ENCODE data around the gene LLGL2.

Gene LLGL2

GRCh38 chr17:75614006-75614405 is 88.5 kb downstream of the LLGL2 start:
- no peak for DNase-seq (ENCODE audit: extremely low read depth, insufficient read length)
- no peaks in the 10 kb centered on the region for H3K36me3 ChIP-seq (ENCODE audit: control insufficient read depth, insufficient read depth, low read length)
- H3K4me3 ChIP-seq (replicated peaks; ENCODE audit: low read depth, low read length), result no peak overlapping the region
- TF ChIP-seq CTCF (IDR thresholded peaks at IDR 0.05; ENCODE audit: insufficient read depth, low read length, poor library complexity, severe bottlenecking), result peak; percentile 35
- no peaks in the 10 kb centered on the region; the same call in 1 of the 2 replicates for H3K27me3 ChIP-seq (replicated peaks; ENCODE audit: control insufficient read depth, insufficient read depth, low read length)

- DNase-seq (ENCODE audit: extremely low read depth, insufficient read length), result no peak
- TF ChIP-seq CTCF (IDR thresholded peaks at IDR 0.05; ENCODE audit: insufficient read depth, low read length, poor library complexity, severe bottlenecking), result no peak
- H3K36me3 ChIP-seq (ENCODE audit: control insufficient read depth, insufficient read depth, low read length), result no peaks in the 10 kb centered on the region
- no peaks in the 10 kb centered on the region; the same call in 1 of the 2 replicates for H3K27me3 ChIP-seq (replicated peaks; ENCODE audit: control insufficient read depth, insufficient read depth, low read length)
- no peak overlapping the region for H3K4me3 ChIP-seq (replicated peaks; ENCODE audit: low read depth, low read length)
Observed at GRCh38 chr17:75614556-75615270, 89.2 kb downstream of the LLGL2 start.

GRCh38 chr17:75615301-75615700 is 89.8 kb downstream of the LLGL2 start:
- Histone ChIP-seq H3K36me3 (ENCODE audit: control insufficient read depth, insufficient read depth, low read length) (no peaks in the 10 kb centered on the region), H3K4me3 (replicated peaks; ENCODE audit: low read depth, low read length) (no peak overlapping the region), H3K27me3 (replicated peaks; ENCODE audit: control insufficient read depth, insufficient read depth, low read length) (no peaks in the 10 kb centered on the region; the same call in 1 of the 2 replicates)
- DNase-seq (ENCODE audit: extremely low read depth, insufficient read length), result no peak
- TF ChIP-seq CTCF (IDR thresholded peaks at IDR 0.05; ENCODE audit: insufficient read depth, low read length, poor library complexity, severe bottlenecking), result no peak

- H3K27me3 ChIP-seq (replicated peaks; ENCODE audit: control insufficient read depth, insufficient read depth, low read length), result no peaks in the 10 kb centered on the region; the same call in 1 of the 2 replicates
Observed at GRCh38 chr17:75616521-75617122, 91.1 kb downstream of the LLGL2 start.

GRCh38 chr17:75617218-75617617 is 91.7 kb downstream of the LLGL2 start:
- Histone ChIP-seq H3K36me3 (ENCODE audit: control insufficient read depth, insufficient read depth, low read length) (no peaks in the 10 kb centered on the region), H3K4me3 (replicated peaks; ENCODE audit: low read depth, low read length) (no peak overlapping the region), H3K27me3 (replicated peaks; ENCODE audit: control insufficient read depth, insufficient read depth, low read length) (no peaks in the 10 kb centered on the region; the same call in 1 of the 2 replicates)
- no peak for DNase-seq (ENCODE audit: extremely low read depth, insufficient read length)
- no peak for TF ChIP-seq CTCF (IDR thresholded peaks at IDR 0.05; ENCODE audit: insufficient read depth, low read length, poor library complexity, severe bottlenecking)

More at GRCh38 chr17:75616521-75617122, 91.1 kb downstream of the LLGL2 start:
- H3K4me3 ChIP-seq (replicated peaks; ENCODE audit: low read depth, low read length), result no peak overlapping the region
- no peak for DNase-seq (ENCODE audit: extremely low read depth, insufficient read length)
- TF ChIP-seq CTCF (IDR thresholded peaks at IDR 0.05; ENCODE audit: insufficient read depth, low read length, poor library complexity, severe bottlenecking), result no peak
- H3K36me3 ChIP-seq (ENCODE audit: control insufficient read depth, insufficient read depth, low read length), result no peaks in the 10 kb centered on the region
